GM21423 (cell line): Measurements from ENCODE around the gene GUCY2F.

Source experiments
- ATAC-seq: cut with Tn5 transposase; IDR thresholded peaks from one replicate; pipeline ENCODE4 v1.9.1; 2021; ENCODE audit warnings: mild to moderate bottlenecking, moderate library complexity; ENCODE audit not compliant: unreplicated experiment

GUCY2F gene

GRCh38 chrX:109344678-109345077 lies 137.2 kb downstream of the GUCY2F start:
- ATAC-seq, result no peak

DNA sequence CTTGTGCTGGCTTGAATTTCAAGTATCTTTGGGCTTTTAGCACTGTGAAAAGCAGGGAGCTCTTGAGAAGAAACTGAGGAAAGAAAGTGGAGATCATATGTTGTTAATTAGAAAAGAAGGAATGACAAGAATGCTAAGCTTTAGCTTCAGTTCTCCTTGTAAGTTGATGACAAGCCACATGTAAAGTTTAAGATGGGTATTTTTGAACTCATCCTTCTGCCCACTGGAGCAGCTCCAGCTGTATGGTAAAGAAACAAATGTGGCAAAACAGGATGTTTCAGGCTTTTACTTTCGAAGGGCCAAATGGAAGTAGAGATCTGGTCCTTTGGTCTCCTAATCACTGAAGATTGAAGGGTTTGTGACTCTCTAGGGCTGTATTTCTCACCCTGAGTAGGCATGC lies 137.8 kb downstream of the GUCY2F start:
- no peak for ATAC-seq

- ATAC-seq, result no peak
These were observed 138.2 kb downstream of the GUCY2F start for GRCh38 chrX:109343671-109344070.

- ATAC-seq, result no peak
These were observed 145.7 kb downstream of the GUCY2F start for GRCh38 chrX:109336141-109336540.

DNA sequence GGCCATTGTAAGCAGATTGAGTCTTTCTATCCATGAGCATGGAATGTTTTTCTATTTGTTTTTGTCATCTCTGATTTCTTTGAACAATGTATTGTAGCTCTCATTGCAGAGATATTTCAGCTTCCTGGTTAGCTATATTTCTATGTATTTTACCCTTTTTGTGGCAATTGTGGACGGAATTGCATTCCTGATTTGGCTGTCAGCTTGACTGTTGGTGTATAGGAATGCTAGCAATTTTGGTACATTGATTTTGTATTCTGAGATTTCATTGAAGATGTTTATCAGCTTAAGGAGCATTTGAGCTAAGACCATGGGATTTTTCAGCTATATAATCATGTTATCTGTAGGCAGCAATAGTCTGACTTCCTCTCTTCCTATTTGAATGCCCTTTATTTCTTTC lies 154.6 kb downstream of the GUCY2F start:
- no peak for ATAC-seq
